D721Med (cell line): ENCODE results near the gene SIGLEC9.

ENCODE experiments used
- DNase-seq: peaks from one replicate; pipeline ENCODE4 v3.0.0; 2011; ENCODE audit warnings: low spot score; ENCODE audit not compliant: insufficient read length
- FAIRE-seq: peaks from 2 replicates; lab custom pipeline; 2011; peaks lifted over from hg19 to GRCh38; lab: Jason Lieb, UNC
- TF ChIP-seq, protein P1 (sequence below): IDR thresholded peaks from 2 replicates; pipeline ENCODE4 v1.5.1; 2012; ENCODE audit warnings: mild to moderate bottlenecking, control low read depth; ENCODE audit not compliant: insufficient read depth; ENCODE audit errors: missing control alignments

Gene SIGLEC9

DNA sequence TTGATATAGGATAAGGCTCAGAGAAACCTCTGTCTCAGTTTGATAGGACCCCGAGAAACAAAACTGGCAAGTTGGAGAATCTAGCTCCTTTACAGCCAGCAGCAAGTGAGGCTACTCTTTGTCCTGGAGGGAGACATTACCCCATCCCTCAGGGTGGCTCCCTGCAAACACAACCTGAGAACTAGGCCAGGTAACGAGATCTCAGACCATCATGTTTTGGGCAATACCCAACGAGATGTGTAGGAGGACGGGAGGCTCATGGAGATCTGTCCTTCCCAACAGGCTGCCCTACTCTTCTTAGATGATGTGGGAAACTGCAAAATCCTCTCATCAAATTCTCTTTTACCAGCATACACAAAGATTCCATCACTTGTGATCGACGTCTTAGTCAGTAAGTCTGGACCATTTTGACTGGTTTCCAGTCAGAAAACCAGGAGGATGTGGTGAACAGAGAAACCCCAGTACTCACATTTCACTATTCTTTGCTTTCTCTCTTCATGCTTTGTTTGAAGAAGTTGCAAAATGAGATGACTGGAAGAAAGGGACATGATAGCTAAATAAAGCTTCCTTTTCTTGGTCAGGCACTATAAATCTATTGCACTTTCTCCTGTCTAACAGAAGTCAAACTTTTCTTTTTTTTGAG is 10.5 kb upstream of the SIGLEC9 start:
- no peak for FAIRE-seq
- no peak for DNase-seq
- TF ChIP-seq, protein P1, sequence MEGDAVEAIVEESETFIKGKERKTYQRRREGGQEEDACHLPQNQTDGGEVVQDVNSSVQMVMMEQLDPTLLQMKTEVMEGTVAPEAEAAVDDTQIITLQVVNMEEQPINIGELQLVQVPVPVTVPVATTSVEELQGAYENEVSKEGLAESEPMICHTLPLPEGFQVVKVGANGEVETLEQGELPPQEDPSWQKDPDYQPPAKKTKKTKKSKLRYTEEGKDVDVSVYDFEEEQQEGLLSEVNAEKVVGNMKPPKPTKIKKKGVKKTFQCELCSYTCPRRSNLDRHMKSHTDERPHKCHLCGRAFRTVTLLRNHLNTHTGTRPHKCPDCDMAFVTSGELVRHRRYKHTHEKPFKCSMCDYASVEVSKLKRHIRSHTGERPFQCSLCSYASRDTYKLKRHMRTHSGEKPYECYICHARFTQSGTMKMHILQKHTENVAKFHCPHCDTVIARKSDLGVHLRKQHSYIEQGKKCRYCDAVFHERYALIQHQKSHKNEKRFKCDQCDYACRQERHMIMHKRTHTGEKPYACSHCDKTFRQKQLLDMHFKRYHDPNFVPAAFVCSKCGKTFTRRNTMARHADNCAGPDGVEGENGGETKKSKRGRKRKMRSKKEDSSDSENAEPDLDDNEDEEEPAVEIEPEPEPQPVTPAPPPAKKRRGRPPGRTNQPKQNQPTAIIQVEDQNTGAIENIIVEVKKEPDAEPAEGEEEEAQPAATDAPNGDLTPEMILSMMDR = no peak

DNA sequence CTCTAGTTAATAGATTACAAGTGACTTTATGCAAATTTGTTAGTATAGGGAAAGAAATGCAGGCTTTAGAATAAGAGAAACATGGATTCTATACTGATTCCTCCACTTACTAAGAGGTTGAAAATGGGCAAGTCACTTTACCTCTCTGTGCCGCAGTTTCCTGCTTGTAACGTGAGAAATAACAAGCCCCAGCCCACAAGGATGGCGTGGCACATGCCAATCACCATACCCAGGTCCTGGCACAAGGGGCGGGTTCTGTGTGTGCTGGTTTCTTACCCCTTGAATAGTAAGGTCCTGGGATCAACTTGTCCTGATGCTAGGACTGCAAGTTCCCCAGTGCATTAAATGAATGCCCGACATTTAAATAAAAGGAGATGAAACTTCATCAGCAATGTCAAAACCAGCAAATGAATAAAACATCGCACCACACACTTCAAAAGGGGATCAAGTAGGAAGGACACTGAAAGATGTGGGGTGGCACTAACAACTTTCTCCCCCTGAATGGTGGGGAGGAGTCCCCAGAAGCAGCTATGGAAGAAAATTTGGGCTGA is 7.9 kb upstream of the SIGLEC9 start:
- no peak for FAIRE-seq
- no peak for DNase-seq
- TF ChIP-seq, protein P1 = no peak

DNA sequence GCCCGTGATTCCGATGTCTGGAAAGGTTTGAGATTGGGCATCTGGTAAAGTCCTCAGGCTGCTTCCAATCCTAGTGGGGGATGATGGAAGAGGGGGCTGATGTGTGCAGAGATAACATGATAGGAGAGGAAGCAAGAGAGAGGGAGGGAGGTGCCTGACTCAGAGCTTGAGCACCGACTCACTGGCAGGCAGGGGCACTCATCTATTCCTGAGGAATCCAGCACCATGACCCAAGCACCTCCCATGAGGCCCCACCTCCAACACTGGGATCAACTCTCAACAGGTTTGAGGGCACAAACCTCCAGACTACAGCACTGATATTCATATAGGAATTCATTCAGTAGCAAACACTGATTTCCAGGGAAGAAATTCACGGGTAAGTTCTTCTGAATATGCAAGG is 5.6 kb upstream of the SIGLEC9 start:
- no peak for DNase-seq
- TF ChIP-seq, protein P1 = no peak
- FAIRE-seq = no peak

DNA sequence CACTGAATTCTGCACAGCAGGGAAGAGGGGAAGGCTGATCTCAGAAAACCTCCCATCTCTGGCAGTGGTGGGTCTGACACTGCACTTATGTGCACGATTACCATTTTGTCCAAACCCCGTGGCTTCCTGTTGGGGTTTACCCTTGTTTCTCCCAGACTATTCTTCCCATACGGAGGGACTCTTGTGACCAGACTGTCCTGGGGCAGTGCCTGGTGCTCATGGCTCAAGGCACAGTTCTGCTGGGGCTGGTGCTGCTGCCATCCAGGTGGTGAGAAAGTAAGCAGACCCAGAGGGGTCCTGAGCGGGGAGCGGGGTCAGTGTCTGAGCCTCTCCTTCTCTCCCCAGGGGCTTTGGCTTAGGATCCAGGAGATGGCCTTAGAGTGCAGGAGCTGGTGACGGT is 5.1 kb upstream of the SIGLEC9 start:
- TF ChIP-seq, protein P1 = no peak
- FAIRE-seq (no peak), DNase-seq (no peak)

DNA sequence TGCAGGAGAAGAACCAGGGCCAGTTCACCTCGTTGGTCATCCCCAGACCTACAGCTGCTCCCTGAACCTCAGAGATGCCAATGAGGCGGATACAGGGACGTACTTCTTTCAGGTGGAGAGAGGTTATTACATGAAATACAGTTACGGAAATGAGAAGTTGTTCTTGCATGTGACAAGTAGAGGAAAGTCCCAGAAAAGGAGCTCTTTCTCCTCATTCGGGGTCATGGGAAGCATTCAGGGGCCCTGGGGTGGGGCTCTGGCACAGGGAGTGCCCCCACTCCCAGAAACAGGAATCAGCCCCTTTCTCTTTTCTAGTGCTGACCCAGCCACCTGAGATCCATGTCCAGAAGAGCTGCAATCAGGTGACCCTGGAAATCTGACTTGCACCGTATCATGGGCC is 4.5 kb upstream of the SIGLEC9 start:
- DNase-seq = no peak
- TF ChIP-seq, protein P1 = no peak
- no peak for FAIRE-seq

DNA sequence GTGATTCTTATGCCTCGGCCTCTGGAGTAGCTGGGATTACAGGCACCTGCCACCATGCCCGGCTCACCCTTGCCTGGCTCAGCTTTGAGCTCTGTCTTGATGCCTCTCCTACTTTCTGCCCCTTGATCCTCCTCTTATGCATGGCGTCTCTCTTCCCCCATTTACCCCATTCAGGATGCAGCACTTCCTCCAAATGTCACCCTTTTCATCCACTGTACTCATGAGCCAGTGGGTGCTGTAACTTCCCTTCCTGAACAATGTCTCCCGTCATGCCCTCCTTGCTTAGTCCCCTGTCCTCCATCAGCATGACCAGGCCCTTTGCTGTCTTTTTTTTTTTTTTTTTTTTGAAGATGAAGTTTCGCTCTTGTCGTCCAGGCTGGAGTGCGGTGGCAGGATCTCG is 3.4 kb upstream of the SIGLEC9 start:
- no peak for FAIRE-seq
- DNase-seq = no peak
- TF ChIP-seq, protein P1 = no peak
